IMR-90 (cell line): Measurements from ENCODE around the gene TBCK. TPM values are rescaled to one million over a fixed set of nuclear protein-coding genes. Genes with fewer than 3 reads are reported as not detected.

ENCODE experiments used
- ATAC-seq: fragments of 200-7000 bp; cut with Tn5 transposase; 2 replicates; pipeline ENCODE4 v1.9.1; 2020; ENCODE audit warnings: low read depth, mild to moderate bottlenecking, moderate library complexity
- BruUV-seq: library from RNA; stranded (reverse); fragments of 400-500 nt; replicated peaks from 2 replicates; lab custom pipeline; 2021; lab: Mats Ljungman, UMichigan
- CTCF ChIA-PET: fragments of 300-600 bp; formaldehyde crosslinking; extraction: SDS; loops from one replicate; lab custom pipeline; 2021; ENCODE audit warnings: antibody characterized with exemption; lab: Yijun Ruan, JAX
- POLR2A ChIA-PET: fragments of 300-600 bp; sonication (Branson Sonifier 250); formaldehyde crosslinking; loops from one replicate; lab custom pipeline; 2022; ENCODE audit warnings: antibody characterized with exemption; ENCODE audit not compliant: unreplicated experiment; lab: Charles Lee
- DNase-seq: peaks from one replicate; pipeline ENCODE4 v3.0.0; 2013
- H2AFZ ChIP-seq: replicated peaks from 2 replicates; pipeline ENCODE3; 2013; ENCODE audit warnings: low read length, mild to moderate bottlenecking; ENCODE audit not compliant: poor library complexity
- H2AK5ac ChIP-seq: 2 replicates; pipeline ENCODE4 v1.6.1; 2013; ENCODE audit warnings: low read depth, low read length, inconsistent platforms
- H2AK9ac ChIP-seq: replicated peaks from 2 replicates; pipeline ENCODE3; 2013; ENCODE audit warnings: mild to moderate bottlenecking, low read depth, low read length, moderate library complexity; ENCODE audit not compliant: poor library complexity
- H2BK120ac ChIP-seq: 2 replicates; pipeline ENCODE4 v1.6.1; 2013; ENCODE audit warnings: low read depth, low read length, inconsistent platforms
- H2BK15ac ChIP-seq: 3 replicates; pipeline ENCODE4 v1.6.1; 2013; ENCODE audit warnings: low read depth, low read length, inconsistent platforms
- H2BK20ac ChIP-seq: 2 replicates; pipeline ENCODE4 v1.6.1; 2013; ENCODE audit warnings: low read depth, mild to moderate bottlenecking, inconsistent platforms, low read length, moderate library complexity
- H2BK5ac ChIP-seq: 2 replicates; pipeline ENCODE4 v1.6.1; 2013; ENCODE audit warnings: mild to moderate bottlenecking, low read depth, low read length, inconsistent platforms; ENCODE audit not compliant: poor library complexity, severe bottlenecking
- H3K14ac ChIP-seq: replicated peaks from 2 replicates; pipeline ENCODE4 v1.6.1; 2013; ENCODE audit warnings: low read depth, low read length, inconsistent platforms
- H3K18ac ChIP-seq: 2 replicates; pipeline ENCODE4 v1.6.1; 2013; ENCODE audit warnings: low read depth, low read length, control low read depth
- H3K23ac ChIP-seq: 2 replicates; pipeline ENCODE4 v1.6.1; 2013; ENCODE audit warnings: low read depth, low read length, inconsistent platforms
- H3K27ac ChIP-seq: 2 replicates; pipeline ENCODE4 v1.5.1; 2013; ENCODE audit warnings: mild to moderate bottlenecking, control low read depth, low read length; ENCODE audit not compliant: insufficient read depth
- H3K27me3 ChIP-seq: 2 replicates; pipeline ENCODE4 v1.6.1; 2013; ENCODE audit warnings: low read length; ENCODE audit not compliant: control insufficient read depth, insufficient read depth
- H3K36me3 ChIP-seq: 2 replicates; pipeline ENCODE4 v1.6.1; 2013; ENCODE audit warnings: low read length, mixed read lengths; ENCODE audit not compliant: control insufficient read depth, insufficient read depth
- H3K4ac ChIP-seq: 2 replicates; pipeline ENCODE4 v1.6.1; 2013; ENCODE audit warnings: low read depth, low read length, inconsistent platforms
- H3K4me1 ChIP-seq: 2 replicates; pipeline ENCODE4 v1.6.1; 2013; ENCODE audit warnings: low read length, mixed read lengths; ENCODE audit not compliant: control insufficient read depth, insufficient read depth
- H3K4me2 ChIP-seq: 2 replicates; pipeline ENCODE4 v1.6.1; 2013; ENCODE audit warnings: low read depth, mild to moderate bottlenecking, control low read depth, low read length, moderate library complexity
- H3K4me3 ChIP-seq: 2 replicates; pipeline ENCODE4 v1.5.1; 2013; ENCODE audit warnings: low read depth, mild to moderate bottlenecking, control low read depth, low read length, moderate library complexity; ENCODE audit not compliant: insufficient read depth
- H3K56ac ChIP-seq: 2 replicates; pipeline ENCODE4 v1.6.1; 2013; ENCODE audit warnings: low read length, inconsistent platforms; ENCODE audit not compliant: insufficient read depth; ENCODE audit errors: extremely low read depth
- H3K79me1 ChIP-seq, 2 experiments: 2 replicates each; pipeline ENCODE4 v1.6.1; 2013; ENCODE audit warnings: low read length in 2 of 2, inconsistent platforms in 1 of 2, low read depth in 1 of 2
- H3K9ac ChIP-seq: 2 replicates; pipeline ENCODE4 v1.6.1; 2013; ENCODE audit warnings: low read depth, low read length, control low read depth
- H3K9me1 ChIP-seq: 2 replicates; pipeline ENCODE4 v1.6.1; 2013; ENCODE audit warnings: low read length, inconsistent platforms; ENCODE audit not compliant: insufficient read depth
- H3K9me3 ChIP-seq: 2 replicates; pipeline ENCODE4 v1.6.1; 2013; ENCODE audit warnings: low read length; ENCODE audit not compliant: control insufficient read depth, insufficient read depth
- H4K20me1 ChIP-seq: 2 replicates; pipeline ENCODE4 v1.6.1; 2013; ENCODE audit warnings: low read length, inconsistent platforms; ENCODE audit not compliant: insufficient read depth
- H4K5ac ChIP-seq: 2 replicates; pipeline ENCODE4 v1.6.1; 2013; ENCODE audit warnings: mild to moderate bottlenecking, low read depth, low read length, control low read depth
- H4K8ac ChIP-seq, 2 experiments: 2 replicates each; pipeline ENCODE4 v1.6.1; 2013; ENCODE audit warnings: low read depth in 2 of 2, low read length in 2 of 2, control low read depth in 1 of 2, inconsistent platforms in 1 of 2
- H4K91ac ChIP-seq: 2 replicates; pipeline ENCODE4 v1.6.1; 2013; ENCODE audit warnings: low read depth, low read length, inconsistent platforms; ENCODE audit not compliant: insufficient read depth
- BHLHE40 ChIP-seq: fragments of 150-350 bp; IDR thresholded peaks from 2 replicates; pipeline ENCODE4 v1.6.1; 2016; ENCODE audit warnings: mild to moderate bottlenecking, low read depth, low read length
- CEBPB ChIP-seq: IDR thresholded peaks from 2 replicates; pipeline ENCODE4 v1.6.1; 2012; ENCODE audit warnings: low read depth, low read length, improper control_type of control experiment
- MAFK ChIP-seq: IDR thresholded peaks from 2 replicates; pipeline ENCODE4 v1.6.1; 2012; ENCODE audit warnings: low read depth, low read length, improper control_type of control experiment
- MXI1 ChIP-seq: IDR thresholded peaks from 2 replicates; pipeline ENCODE4 v1.6.1; 2012; ENCODE audit warnings: low read depth, mild to moderate bottlenecking, low read length, moderate library complexity, borderline replicate concordance
- RAD21 ChIP-seq: IDR thresholded peaks from 2 replicates; pipeline ENCODE4 v1.6.1; 2012; ENCODE audit warnings: low read length, improper control_type of control experiment
- WGBS, 2 experiments: methylation state at CpG; one replicate each; pipeline versions ENCODE4 v1.1.5 to v1.1.7; 2013; ENCODE audit warnings: missing lambda C conversion rate in 2 of 2; ENCODE audit not compliant: insufficient read length in 1 of 2; ENCODE audit errors: extremely low coverage in 2 of 2; 5-methylcytosine and 5-hydroxymethylcytosine counted together
- dilution Hi-C: fragments of 300-500 bp; cut with HindIII; formaldehyde crosslinking; loops from one replicate; pipeline ENCODE4 v1.14.3; 2018; ENCODE audit warnings: low sequenced_read_pairs; ENCODE audit not compliant: unreplicated experiment
- in situ Hi-C: fragments of 300-500 bp; cut with MboI; formaldehyde crosslinking; loops from 3 replicates; pipeline ENCODE4 v1.14.3; 2019; ENCODE audit warnings: low sequenced_read_pairs, inconsistent platforms, mixed read lengths
- intact Hi-C: fragments of 100-400 bp; cut with micrococcal nuclease; formaldehyde crosslinking; loops from 2 replicates; pipeline ENCODE4 v1.10.0; 2022
- polyA plus RNA-seq, 3 experiments: library from polyadenylated mRNA; depleted of rRNA; stranded (reverse); fragments of >200 nt; gene quantifications; 2 replicates each; pipeline ENCODE4 v1.2.3, GENCODE V29; 2012; ENCODE audit warnings: low replicate concordance in 1 of 3
- total RNA-seq: library from RNA; depleted of rRNA; stranded (reverse); fragments of >200 nt; gene quantifications from 2 replicates; pipeline ENCODE4 v1.2.3, GENCODE V29; 2012
- TF ChIP-seq, protein P1 (sequence below): conservative IDR thresholded peaks from 2 replicates; pipeline ENCODE4 v1.5.1; 2012; ENCODE audit warnings: mild to moderate bottlenecking, low read depth, low read length, improper control_type of control experiment

The TBCK gene
- total and polyA plus RNA-seq, 2 of the 4 experiments (the other 2 are of a cell fraction), result 10.7 to 29.9 TPM

DNA sequence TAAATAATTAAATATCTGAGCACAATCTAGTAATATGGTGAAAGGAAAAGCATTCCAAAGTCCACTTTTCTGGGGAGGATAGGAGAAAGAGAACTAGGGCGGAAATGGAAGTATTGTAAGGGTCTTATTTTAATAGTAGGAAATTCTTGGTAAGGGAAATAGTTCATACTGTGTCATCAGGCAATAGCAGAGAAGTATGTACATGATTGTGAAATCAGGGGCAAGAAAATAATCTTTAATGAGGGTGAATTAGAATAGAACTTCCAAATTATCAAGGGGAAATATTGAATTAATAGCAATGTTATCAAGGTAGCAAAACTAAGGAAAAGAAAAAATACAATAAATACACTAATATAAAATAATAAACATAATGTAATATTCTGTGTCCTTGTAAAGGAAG is 37.8 kb upstream of the TBCK start:
- in situ Hi-C loops (no loop called here), dilution Hi-C loops (no loop called here), intact Hi-C loops (no loop called here)
- H3K4me2 ChIP-seq, result no peak overlapping the region
- no peak overlapping the region for H3K23ac ChIP-seq
- H2BK5ac ChIP-seq, result no peak overlapping the region
- no peaks in the 10 kb centered on the region for H3K27me3 ChIP-seq
- H2BK120ac ChIP-seq, result no peak overlapping the region
- DNase-seq (peak; percentile 9), ATAC-seq (0 out of 2 replicates have a peak, but pooled peaks have one; percentile 27)
- no peak overlapping the region for H3K27ac ChIP-seq
- H3K9me1 ChIP-seq, result no peaks in the 10 kb centered on the region
- no peaks in the 10 kb centered on the region for H3K79me1 ChIP-seq
- no peak overlapping the region for H2AK5ac ChIP-seq
- H2AFZ ChIP-seq, result no peak overlapping the region
- no peak overlapping the region for H3K4ac ChIP-seq
- no peak overlapping the region for H3K14ac ChIP-seq
- H4K5ac ChIP-seq, result no peak overlapping the region
- no peak overlapping the region for H2BK20ac ChIP-seq
- no peaks in the 10 kb centered on the region for H3K4me1 ChIP-seq
- no peak overlapping the region for H3K56ac ChIP-seq
- no peak overlapping the region for H2AK9ac ChIP-seq
- no TSS peak for BruUV-seq
- peaks cover 2% of the 10 kb centered on the region; the same call in 1 of the 2 replicates for H3K36me3 ChIP-seq
- TF ChIP-seq BHLHE40, result no peak
- TF ChIP-seq CEBPB, result peak; percentile 88
- no peak for TF ChIP-seq MXI1
- TF ChIP-seq MAFK, result no peak
- TF ChIP-seq, protein P1, sequence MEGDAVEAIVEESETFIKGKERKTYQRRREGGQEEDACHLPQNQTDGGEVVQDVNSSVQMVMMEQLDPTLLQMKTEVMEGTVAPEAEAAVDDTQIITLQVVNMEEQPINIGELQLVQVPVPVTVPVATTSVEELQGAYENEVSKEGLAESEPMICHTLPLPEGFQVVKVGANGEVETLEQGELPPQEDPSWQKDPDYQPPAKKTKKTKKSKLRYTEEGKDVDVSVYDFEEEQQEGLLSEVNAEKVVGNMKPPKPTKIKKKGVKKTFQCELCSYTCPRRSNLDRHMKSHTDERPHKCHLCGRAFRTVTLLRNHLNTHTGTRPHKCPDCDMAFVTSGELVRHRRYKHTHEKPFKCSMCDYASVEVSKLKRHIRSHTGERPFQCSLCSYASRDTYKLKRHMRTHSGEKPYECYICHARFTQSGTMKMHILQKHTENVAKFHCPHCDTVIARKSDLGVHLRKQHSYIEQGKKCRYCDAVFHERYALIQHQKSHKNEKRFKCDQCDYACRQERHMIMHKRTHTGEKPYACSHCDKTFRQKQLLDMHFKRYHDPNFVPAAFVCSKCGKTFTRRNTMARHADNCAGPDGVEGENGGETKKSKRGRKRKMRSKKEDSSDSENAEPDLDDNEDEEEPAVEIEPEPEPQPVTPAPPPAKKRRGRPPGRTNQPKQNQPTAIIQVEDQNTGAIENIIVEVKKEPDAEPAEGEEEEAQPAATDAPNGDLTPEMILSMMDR, result no peak
- no peak for TF ChIP-seq RAD21
- no peak overlapping the region for H4K91ac ChIP-seq
- H2BK15ac ChIP-seq, result no peak overlapping the region
- H3K9me3 ChIP-seq, result no peaks in the 10 kb centered on the region
- WGBS, 2 experiments, result 60% methylated on average over 1 of the region's 1 CpG; no CpG with 5 or more reads in 1 of the 2 experiments
- no peak overlapping the region for H3K4me3 ChIP-seq
- H3K18ac ChIP-seq, result no peak overlapping the region
- no peak overlapping the region for H4K8ac ChIP-seq
- ChIA-PET POLR2A (no interaction called here), CTCF (no interaction called here)
- no peaks in the 10 kb centered on the region for H4K20me1 ChIP-seq
- H3K9ac ChIP-seq, result no peak overlapping the region
